GM12878 (cell line): ENCODE data around the gene CCR7. TPM values are rescaled to one million over a fixed set of nuclear protein-coding genes. Genes with fewer than 3 reads are reported as not detected.

Experiments used
- ASH2L ChIP-seq: fragments of 300-600, 200-600 bp; sonication (generic); IDR thresholded peaks from 2 replicates; pipeline ENCODE4 v1.6.1; 2017; ENCODE audit warnings: low read depth, mild to moderate bottlenecking, borderline replicate concordance
- CBX3 ChIP-seq: fragments of 200-600 bp; sonication (generic); IDR thresholded peaks from 2 replicates; pipeline ENCODE4 v1.6.1; 2016; ENCODE audit warnings: low read depth, borderline replicate concordance
- CHD2 ChIP-seq: IDR thresholded peaks from 2 replicates; pipeline ENCODE4 v1.6.1; 2011; ENCODE audit warnings: low read depth, low read length, improper control_type of control experiment, borderline replicate concordance
- FOXM1 ChIP-seq: IDR thresholded peaks from 2 replicates; pipeline ENCODE4 v1.6.1; 2012; ENCODE audit warnings: low read depth, mild to moderate bottlenecking, inconsistent platforms, low read length, moderate library complexity
- PAX5 ChIP-seq: IDR thresholded peaks from 2 replicates; pipeline ENCODE4 v1.6.1; 2011; ENCODE audit warnings: low read depth, low read length, borderline replicate concordance
- RAD51 ChIP-seq: fragments of 450-650 bp; IDR thresholded peaks from 2 replicates; pipeline ENCODE4 v1.6.1; 2016; ENCODE audit warnings: moderate library complexity, mild to moderate bottlenecking, inconsistent platforms
- RBBP5 ChIP-seq: fragments of 200-600 bp; sonication (generic); conservative IDR thresholded peaks from 2 replicates; pipeline ENCODE4 v1.6.1; 2016
- SMAD5 ChIP-seq: IDR thresholded peaks from 2 replicates; pipeline ENCODE4 v1.6.1; 2016; ENCODE audit warnings: antibody characterized with exemption, low read depth
- SUZ12 ChIP-seq: fragments of 200-600 bp; sonication (generic); IDR thresholded peaks from one replicate; pipeline ENCODE4 v1.6.1; 2018; ENCODE audit warnings: antibody characterized with exemption, mild to moderate bottlenecking; ENCODE audit not compliant: unreplicated experiment
- TCF12 ChIP-seq: IDR thresholded peaks from 2 replicates; pipeline ENCODE4 v1.6.1; 2011; ENCODE audit warnings: low read depth, mild to moderate bottlenecking, low read length
- ZBED1 ChIP-seq: IDR thresholded peaks from 2 replicates; pipeline ENCODE4 v1.6.1; 2016; ENCODE audit warnings: borderline replicate concordance
- ZZZ3 ChIP-seq: IDR thresholded peaks from 2 replicates; pipeline ENCODE4 v1.6.1; 2011; ENCODE audit warnings: low read depth; ENCODE audit not compliant: control insufficient read depth, insufficient read length
- polyA plus RNA-seq, 11 experiments: library from polyadenylated mRNA; depleted of rRNA in 4 of 11; unstranded in 6 of 11; stranded (reverse) in 5 of 11; fragments of >200 nt; fragmentation: Nextera tagmentation in 4 of 11; fragmentation: Illumina TruSeq in 1 of 11; extraction: Ambion mirVana in 4 of 11; extraction: Trizol in 1 of 11; gene quantifications; 1 replicate in 1 of 11; 2 replicates in 10 of 11; pipeline versions ENCODE4 v1.2.1 to v1.2.3, GENCODE V29; 2011 to 2016; ENCODE audit warnings: inconsistent platforms in 2 of 11, missing spikeins in 2 of 11, low read depth in 1 of 11
- total RNA-seq, 4 experiments: library from RNA; depleted of rRNA in 3 of 4; stranded (reverse); fragments of >200 nt in 3 of 4; fragmentation: Illumina TruSeq in 1 of 4; extraction: Trizol in 1 of 4; gene quantifications; 2 replicates each; pipeline versions ENCODE4 v1.2.1 to v1.2.3, GENCODE V29; 2013 to 2021
- TF ChIP-seq, protein P1 (sequence below): fragments of 450-650 bp; IDR thresholded peaks from 2 replicates; pipeline ENCODE4 v1.6.1; 2017; ENCODE audit warnings: borderline replicate concordance
- TF ChIP-seq, protein P2 (sequence below): IDR thresholded peaks from 2 replicates; pipeline ENCODE4 v1.6.1; 2012; ENCODE audit warnings: low read length, inconsistent platforms
- TF ChIP-seq, protein P3 (sequence below): IDR thresholded peaks from 2 replicates; pipeline ENCODE4 v1.6.1; 2011; ENCODE audit warnings: low read depth, low read length, improper control_type of control experiment, borderline replicate concordance
- TF ChIP-seq, protein P4 (sequence below): IDR thresholded peaks from 2 replicates; pipeline ENCODE4 v1.6.1; 2011; ENCODE audit warnings: mild to moderate bottlenecking, low read depth, low read length, moderate library complexity; ENCODE audit not compliant: insufficient replicate concordance
- TF ChIP-seq, protein P5 (sequence below): IDR thresholded peaks from 2 replicates; pipeline ENCODE4 v1.6.1; 2012; ENCODE audit warnings: low read depth, low read length, improper control_type of control experiment
- TF ChIP-seq, protein P6 (sequence below): fragments of 450-650 bp; IDR thresholded peaks from 2 replicates; pipeline ENCODE4 v1.6.1; 2017; ENCODE audit warnings: mild to moderate bottlenecking, moderate library complexity

CCR7 gene
- total and polyA plus RNA-seq, 10 of the 15 experiments (the other 5 are each of a cell fraction or from before 2014, with no cell fraction given) = 131 to 1,171 (median 260) TPM

DNA sequence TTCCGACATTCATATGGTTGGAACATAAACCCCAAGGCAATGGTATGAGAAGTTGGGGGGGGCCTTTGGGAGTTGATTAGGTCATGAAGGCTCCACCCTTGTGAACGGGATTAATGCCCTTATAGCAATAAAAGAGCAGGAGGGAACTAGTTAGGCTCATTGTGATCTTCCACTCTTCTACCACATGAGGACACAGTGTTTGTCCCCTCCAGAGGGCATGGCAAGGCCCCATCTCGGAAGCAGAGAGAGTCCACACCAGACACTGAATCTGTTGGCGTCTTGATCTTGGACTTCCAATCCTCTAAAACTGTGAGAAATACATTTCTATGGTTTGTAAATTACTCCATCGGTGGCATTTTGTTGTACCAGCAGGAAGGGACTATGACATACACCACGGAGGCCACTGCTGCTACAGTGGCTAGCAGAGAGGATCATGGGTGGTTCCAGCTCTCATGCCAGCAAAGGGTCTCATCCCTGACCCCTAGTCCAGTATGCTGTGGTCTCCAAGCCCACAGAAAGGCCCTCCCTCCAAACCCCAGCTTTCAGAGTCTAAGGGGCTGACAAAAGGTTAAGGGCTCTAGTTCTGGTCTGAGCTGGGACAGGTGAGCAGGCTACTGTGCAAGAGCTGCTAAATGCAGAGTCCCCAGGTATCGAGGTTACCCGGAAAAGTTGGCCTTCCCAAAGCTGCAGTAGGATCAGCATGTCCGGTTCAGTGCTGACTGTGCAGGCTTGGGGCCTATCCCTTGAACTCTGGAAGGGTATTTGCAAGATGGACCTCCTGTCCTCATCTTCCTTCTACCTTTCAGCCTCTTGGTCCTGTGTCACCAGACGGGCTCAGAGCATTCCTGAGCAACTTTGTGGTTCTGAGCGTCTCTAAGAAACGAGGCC, 12.2 kb downstream of the CCR7 start (continued):
- TF ChIP-seq ASH2L = no peak
- no peak; the same call in 1 of the 2 replicates for TF ChIP-seq CHD2
- TF ChIP-seq, protein P1, sequence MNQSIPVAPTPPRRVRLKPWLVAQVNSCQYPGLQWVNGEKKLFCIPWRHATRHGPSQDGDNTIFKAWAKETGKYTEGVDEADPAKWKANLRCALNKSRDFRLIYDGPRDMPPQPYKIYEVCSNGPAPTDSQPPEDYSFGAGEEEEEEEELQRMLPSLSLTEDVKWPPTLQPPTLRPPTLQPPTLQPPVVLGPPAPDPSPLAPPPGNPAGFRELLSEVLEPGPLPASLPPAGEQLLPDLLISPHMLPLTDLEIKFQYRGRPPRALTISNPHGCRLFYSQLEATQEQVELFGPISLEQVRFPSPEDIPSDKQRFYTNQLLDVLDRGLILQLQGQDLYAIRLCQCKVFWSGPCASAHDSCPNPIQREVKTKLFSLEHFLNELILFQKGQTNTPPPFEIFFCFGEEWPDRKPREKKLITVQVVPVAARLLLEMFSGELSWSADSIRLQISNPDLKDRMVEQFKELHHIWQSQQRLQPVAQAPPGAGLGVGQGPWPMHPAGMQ = no peak
- TF ChIP-seq, protein P2, sequence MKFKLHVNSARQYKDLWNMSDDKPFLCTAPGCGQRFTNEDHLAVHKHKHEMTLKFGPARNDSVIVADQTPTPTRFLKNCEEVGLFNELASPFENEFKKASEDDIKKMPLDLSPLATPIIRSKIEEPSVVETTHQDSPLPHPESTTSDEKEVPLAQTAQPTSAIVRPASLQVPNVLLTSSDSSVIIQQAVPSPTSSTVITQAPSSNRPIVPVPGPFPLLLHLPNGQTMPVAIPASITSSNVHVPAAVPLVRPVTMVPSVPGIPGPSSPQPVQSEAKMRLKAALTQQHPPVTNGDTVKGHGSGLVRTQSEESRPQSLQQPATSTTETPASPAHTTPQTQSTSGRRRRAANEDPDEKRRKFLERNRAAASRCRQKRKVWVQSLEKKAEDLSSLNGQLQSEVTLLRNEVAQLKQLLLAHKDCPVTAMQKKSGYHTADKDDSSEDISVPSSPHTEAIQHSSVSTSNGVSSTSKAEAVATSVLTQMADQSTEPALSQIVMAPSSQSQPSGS = 0 out of 2 replicates have a peak, but pooled peaks have one; percentile 11
- TF ChIP-seq, protein P3, sequence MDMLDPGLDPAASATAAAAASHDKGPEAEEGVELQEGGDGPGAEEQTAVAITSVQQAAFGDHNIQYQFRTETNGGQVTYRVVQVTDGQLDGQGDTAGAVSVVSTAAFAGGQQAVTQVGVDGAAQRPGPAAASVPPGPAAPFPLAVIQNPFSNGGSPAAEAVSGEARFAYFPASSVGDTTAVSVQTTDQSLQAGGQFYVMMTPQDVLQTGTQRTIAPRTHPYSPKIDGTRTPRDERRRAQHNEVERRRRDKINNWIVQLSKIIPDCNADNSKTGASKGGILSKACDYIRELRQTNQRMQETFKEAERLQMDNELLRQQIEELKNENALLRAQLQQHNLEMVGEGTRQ = no peak; the same call in 1 of the 2 replicates
- 0 out of 2 replicates have a peak, but pooled peaks have one; percentile 19 for TF ChIP-seq PAX5
- TF ChIP-seq ZZZ3 = no peak
- no peak for TF ChIP-seq TCF12
- no peak for TF ChIP-seq RAD51
- TF ChIP-seq SUZ12 = no peak
- no peak for TF ChIP-seq RBBP5
- TF ChIP-seq, protein P4, sequence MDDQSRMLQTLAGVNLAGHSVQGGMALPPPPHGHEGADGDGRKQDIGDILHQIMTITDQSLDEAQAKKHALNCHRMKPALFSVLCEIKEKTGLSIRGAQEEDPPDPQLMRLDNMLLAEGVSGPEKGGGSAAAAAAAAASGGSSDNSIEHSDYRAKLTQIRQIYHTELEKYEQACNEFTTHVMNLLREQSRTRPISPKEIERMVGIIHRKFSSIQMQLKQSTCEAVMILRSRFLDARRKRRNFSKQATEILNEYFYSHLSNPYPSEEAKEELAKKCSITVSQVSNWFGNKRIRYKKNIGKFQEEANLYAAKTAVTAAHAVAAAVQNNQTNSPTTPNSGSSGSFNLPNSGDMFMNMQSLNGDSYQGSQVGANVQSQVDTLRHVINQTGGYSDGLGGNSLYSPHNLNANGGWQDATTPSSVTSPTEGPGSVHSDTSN = peak; percentile 5
- TF ChIP-seq ZBED1 = peak; percentile 49; the same call in 1 of the 2 replicates
- no peak for TF ChIP-seq CBX3
- TF ChIP-seq, protein P5, sequence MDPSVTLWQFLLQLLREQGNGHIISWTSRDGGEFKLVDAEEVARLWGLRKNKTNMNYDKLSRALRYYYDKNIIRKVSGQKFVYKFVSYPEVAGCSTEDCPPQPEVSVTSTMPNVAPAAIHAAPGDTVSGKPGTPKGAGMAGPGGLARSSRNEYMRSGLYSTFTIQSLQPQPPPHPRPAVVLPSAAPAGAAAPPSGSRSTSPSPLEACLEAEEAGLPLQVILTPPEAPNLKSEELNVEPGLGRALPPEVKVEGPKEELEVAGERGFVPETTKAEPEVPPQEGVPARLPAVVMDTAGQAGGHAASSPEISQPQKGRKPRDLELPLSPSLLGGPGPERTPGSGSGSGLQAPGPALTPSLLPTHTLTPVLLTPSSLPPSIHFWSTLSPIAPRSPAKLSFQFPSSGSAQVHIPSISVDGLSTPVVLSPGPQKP = peak; percentile 53
- peak; percentile 56 for TF ChIP-seq SMAD5
- no peak for TF ChIP-seq FOXM1
- TF ChIP-seq, protein P6, sequence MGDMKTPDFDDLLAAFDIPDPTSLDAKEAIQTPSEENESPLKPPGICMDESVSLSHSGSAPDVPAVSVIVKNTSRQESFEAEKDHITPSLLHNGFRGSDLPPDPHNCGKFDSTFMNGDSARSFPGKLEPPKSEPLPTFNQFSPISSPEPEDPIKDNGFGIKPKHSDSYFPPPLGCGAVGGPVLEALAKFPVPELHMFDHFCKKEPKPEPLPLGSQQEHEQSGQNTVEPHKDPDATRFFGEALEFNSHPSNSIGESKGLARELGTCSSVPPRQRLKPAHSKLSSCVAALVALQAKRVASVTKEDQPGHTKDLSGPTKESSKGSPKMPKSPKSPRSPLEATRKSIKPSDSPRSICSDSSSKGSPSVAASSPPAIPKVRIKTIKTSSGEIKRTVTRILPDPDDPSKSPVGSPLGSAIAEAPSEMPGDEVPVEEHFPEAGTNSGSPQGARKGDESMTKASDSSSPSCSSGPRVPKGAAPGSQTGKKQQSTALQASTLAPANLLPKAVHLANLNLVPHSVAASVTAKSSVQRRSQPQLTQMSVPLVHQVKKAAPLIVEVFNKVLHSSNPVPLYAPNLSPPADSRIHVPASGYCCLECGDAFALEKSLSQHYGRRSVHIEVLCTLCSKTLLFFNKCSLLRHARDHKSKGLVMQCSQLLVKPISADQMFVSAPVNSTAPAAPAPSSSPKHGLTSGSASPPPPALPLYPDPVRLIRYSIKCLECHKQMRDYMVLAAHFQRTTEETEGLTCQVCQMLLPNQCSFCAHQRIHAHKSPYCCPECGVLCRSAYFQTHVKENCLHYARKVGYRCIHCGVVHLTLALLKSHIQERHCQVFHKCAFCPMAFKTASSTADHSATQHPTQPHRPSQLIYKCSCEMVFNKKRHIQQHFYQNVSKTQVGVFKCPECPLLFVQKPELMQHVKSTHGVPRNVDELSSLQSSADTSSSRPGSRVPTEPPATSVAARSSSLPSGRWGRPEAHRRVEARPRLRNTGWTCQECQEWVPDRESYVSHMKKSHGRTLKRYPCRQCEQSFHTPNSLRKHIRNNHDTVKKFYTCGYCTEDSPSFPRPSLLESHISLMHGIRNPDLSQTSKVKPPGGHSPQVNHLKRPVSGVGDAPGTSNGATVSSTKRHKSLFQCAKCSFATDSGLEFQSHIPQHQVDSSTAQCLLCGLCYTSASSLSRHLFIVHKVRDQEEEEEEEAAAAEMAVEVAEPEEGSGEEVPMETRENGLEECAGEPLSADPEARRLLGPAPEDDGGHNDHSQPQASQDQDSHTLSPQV = peak; percentile 65; the same call in 1 of the 2 replicates
